A549 (cell line): ENCODE data around the gene BARX2.

ENCODE experiments used
- POLR2A ChIP-seq: IDR thresholded peaks from 2 replicates; pipeline ENCODE4 v1.6.1; 2012; ENCODE audit warnings: mild to moderate bottlenecking, low read length
- RARB ChIP-seq: fragments of 250-450 bp; sonication (Bioruptor Pico); IDR thresholded peaks from 2 replicates; pipeline ENCODE4 v1.8.0; 2021; ENCODE audit warnings: mild to moderate bottlenecking, moderate library complexity
- TP53 ChIP-seq: fragments of 250-450 bp; sonication (Bioruptor Pico); IDR thresholded peaks from 2 replicates; pipeline ENCODE4 v1.5.0; 2021; ENCODE audit warnings: mild to moderate bottlenecking, moderate library complexity
- TF ChIP-seq, protein P1 (sequence below): fragments of 450-650 bp; IDR thresholded peaks from 2 replicates; pipeline ENCODE4 v1.6.1; 2014; ENCODE audit warnings: antibody characterized with exemption
- TF ChIP-seq, protein P2 (sequence below): fragments of >200 bp; sonication (Bioruptor Twin); formaldehyde crosslinking; IDR thresholded peaks from 3 replicates; pipeline ENCODE4 v1.5.1; 2016

DNA sequence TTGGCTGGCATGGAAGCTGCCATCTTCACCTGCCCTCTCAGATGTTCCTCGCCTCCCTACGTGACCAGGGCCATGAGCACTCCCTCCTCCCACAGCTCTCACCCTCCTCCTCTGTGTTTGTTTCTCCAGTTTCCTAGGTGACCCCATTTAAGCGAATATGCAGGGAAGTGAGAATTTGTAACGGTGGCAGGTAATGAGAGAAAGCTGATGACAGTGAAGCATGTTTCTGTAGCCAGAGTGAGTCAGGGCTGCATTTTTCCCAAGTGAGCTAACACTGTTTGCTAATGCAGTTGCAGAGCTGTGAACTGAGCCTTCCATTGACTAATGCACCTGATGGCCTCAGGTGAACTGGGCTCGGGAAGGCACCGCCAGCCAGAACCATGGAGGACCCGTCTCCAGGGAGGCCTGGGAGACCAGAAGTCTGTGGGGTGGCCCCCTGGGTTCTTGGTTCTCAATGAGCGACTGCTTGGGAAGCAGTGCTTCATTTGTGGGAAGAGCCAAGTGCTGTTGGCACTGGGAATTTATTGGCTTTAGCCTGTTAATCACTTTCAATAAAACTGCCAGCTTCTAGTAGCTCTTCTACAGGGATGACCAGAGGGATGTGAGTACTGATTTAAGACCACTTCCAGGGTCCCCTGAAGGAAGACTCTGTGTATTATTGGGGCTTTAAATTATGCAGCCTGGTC, 64.5 kb downstream of the BARX2 start:
- TF ChIP-seq RARB (no peak), TP53 (CRISPR knock-in tag) (no peak), POLR2A (no peak)
- TF ChIP-seq, protein P1, sequence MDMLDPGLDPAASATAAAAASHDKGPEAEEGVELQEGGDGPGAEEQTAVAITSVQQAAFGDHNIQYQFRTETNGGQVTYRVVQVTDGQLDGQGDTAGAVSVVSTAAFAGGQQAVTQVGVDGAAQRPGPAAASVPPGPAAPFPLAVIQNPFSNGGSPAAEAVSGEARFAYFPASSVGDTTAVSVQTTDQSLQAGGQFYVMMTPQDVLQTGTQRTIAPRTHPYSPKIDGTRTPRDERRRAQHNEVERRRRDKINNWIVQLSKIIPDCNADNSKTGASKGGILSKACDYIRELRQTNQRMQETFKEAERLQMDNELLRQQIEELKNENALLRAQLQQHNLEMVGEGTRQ: no peak
- TF ChIP-seq, protein P2, sequence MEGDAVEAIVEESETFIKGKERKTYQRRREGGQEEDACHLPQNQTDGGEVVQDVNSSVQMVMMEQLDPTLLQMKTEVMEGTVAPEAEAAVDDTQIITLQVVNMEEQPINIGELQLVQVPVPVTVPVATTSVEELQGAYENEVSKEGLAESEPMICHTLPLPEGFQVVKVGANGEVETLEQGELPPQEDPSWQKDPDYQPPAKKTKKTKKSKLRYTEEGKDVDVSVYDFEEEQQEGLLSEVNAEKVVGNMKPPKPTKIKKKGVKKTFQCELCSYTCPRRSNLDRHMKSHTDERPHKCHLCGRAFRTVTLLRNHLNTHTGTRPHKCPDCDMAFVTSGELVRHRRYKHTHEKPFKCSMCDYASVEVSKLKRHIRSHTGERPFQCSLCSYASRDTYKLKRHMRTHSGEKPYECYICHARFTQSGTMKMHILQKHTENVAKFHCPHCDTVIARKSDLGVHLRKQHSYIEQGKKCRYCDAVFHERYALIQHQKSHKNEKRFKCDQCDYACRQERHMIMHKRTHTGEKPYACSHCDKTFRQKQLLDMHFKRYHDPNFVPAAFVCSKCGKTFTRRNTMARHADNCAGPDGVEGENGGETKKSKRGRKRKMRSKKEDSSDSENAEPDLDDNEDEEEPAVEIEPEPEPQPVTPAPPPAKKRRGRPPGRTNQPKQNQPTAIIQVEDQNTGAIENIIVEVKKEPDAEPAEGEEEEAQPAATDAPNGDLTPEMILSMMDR: no peak
